ENCODE results near the gene ODAD2. TPM values are rescaled to one million over a fixed set of nuclear protein-coding genes. Genes with fewer than 3 reads are reported as not detected.

ODAD2 gene
- total RNA-seq, 1 experiment from 2014 or later: 0.61 TPM

- Mint-ChIP-seq H3K4me1 (ENCODE audit: low read depth, unreplicated experiment) (no peaks in the 10 kb centered on the region), H3K4me3 (ENCODE audit: low read depth, unreplicated experiment) (no peak overlapping the region), H3K9me3 (ENCODE audit: low read depth, unreplicated experiment) (no peaks in the 10 kb centered on the region), H3K36me3 (ENCODE audit: insufficient read depth, unreplicated experiment) (no peaks in the 10 kb centered on the region), H3K27ac (ENCODE audit: unreplicated experiment) (no peak overlapping the region), H3K27me3 (ENCODE audit: unreplicated experiment) (no peaks in the 10 kb centered on the region)
- CTCF ChIA-PET: interaction anchor here (0.6 to 1.3 kb wide), 6 partner anchors 32 to 421 kb away, joined by 3 to 4 read pairs (median 3); no protein-coding TSS in a partner anchor
- BruUV-seq (replicated peaks): no TSS peak
- DNase-seq: peak; percentile 34
- TF ChIP-seq CTCF (IDR thresholded peaks at IDR 0.05; ENCODE audit: unreplicated experiment): no peak
- intact Hi-C loops (cut with micrococcal nuclease; ENCODE audit: unreplicated experiment): no loop called here
These were observed 178.9 kb downstream of the ODAD2 start for GRCh38 chr10:27819781-27820531.

- CTCF ChIA-PET: no interaction called here
- H3K9me3 Mint-ChIP-seq (ENCODE audit: low read depth, unreplicated experiment): no peaks in the 10 kb centered on the region
- H3K4me3 Mint-ChIP-seq (ENCODE audit: low read depth, unreplicated experiment): no peak overlapping the region
- DNase-seq: no peak
- H3K27me3 Mint-ChIP-seq (ENCODE audit: unreplicated experiment): no peaks in the 10 kb centered on the region
- no TSS peak for BruUV-seq (replicated peaks)
- no peak overlapping the region for H3K27ac Mint-ChIP-seq (ENCODE audit: unreplicated experiment)
- TF ChIP-seq CTCF (IDR thresholded peaks at IDR 0.05; ENCODE audit: unreplicated experiment): no peak
- no peaks in the 10 kb centered on the region for H3K36me3 Mint-ChIP-seq (ENCODE audit: insufficient read depth, unreplicated experiment)
- intact Hi-C loops (cut with micrococcal nuclease; ENCODE audit: unreplicated experiment): no loop called here
- no peaks in the 10 kb centered on the region for H3K4me1 Mint-ChIP-seq (ENCODE audit: low read depth, unreplicated experiment)
These were observed 182.6 kb downstream of the ODAD2 start for GRCh38 chr10:27816320-27816719.

GRCh38 chr10:27815846-27816245, 183.0 kb downstream of the ODAD2 start:
- no peaks in the 10 kb centered on the region for H3K36me3 Mint-ChIP-seq (ENCODE audit: insufficient read depth, unreplicated experiment)
- no peaks in the 10 kb centered on the region for H3K27me3 Mint-ChIP-seq (ENCODE audit: unreplicated experiment)
- H3K4me3 Mint-ChIP-seq (ENCODE audit: low read depth, unreplicated experiment): no peak overlapping the region
- no peaks in the 10 kb centered on the region for H3K4me1 Mint-ChIP-seq (ENCODE audit: low read depth, unreplicated experiment)
- no peaks in the 10 kb centered on the region for H3K9me3 Mint-ChIP-seq (ENCODE audit: low read depth, unreplicated experiment)
- no peak for DNase-seq
- no peak for TF ChIP-seq CTCF (IDR thresholded peaks at IDR 0.05; ENCODE audit: unreplicated experiment)
- BruUV-seq (replicated peaks): no TSS peak
- H3K27ac Mint-ChIP-seq (ENCODE audit: unreplicated experiment): no peak overlapping the region
- intact Hi-C loops (cut with micrococcal nuclease; ENCODE audit: unreplicated experiment): no loop called here
- CTCF ChIA-PET: no interaction called here

- DNase-seq: no peak
- no peaks in the 10 kb centered on the region for H3K9me3 Mint-ChIP-seq (ENCODE audit: low read depth, unreplicated experiment)
- no peaks in the 10 kb centered on the region for H3K36me3 Mint-ChIP-seq (ENCODE audit: insufficient read depth, unreplicated experiment)
- intact Hi-C loops (cut with micrococcal nuclease; ENCODE audit: unreplicated experiment): no loop called here
- CTCF ChIA-PET: no interaction called here
- no peak overlapping the region for H3K27ac Mint-ChIP-seq (ENCODE audit: unreplicated experiment)
- no peaks in the 10 kb centered on the region for H3K27me3 Mint-ChIP-seq (ENCODE audit: unreplicated experiment)
- no peak overlapping the region for H3K4me3 Mint-ChIP-seq (ENCODE audit: low read depth, unreplicated experiment)
- no TSS peak for BruUV-seq (replicated peaks)
- no peaks in the 10 kb centered on the region for H3K4me1 Mint-ChIP-seq (ENCODE audit: low read depth, unreplicated experiment)
- no peak for TF ChIP-seq CTCF (IDR thresholded peaks at IDR 0.05; ENCODE audit: unreplicated experiment)
These were observed 183.6 kb downstream of the ODAD2 start for GRCh38 chr10:27815261-27815660.
